GM10248 (cell line): Measurements from ENCODE around the gene RNF39.

ENCODE experiments used
- CTCF ChIA-PET: fragments of 300-600 bp; sonication (Branson Sonifier 250); formaldehyde crosslinking; extraction: SDS; loops from one replicate; lab custom pipeline; 2021; ENCODE audit warnings: antibody characterized with exemption; lab: Yijun Ruan, JAX
- POLR2A ChIA-PET: fragments of 350-650 bp; sonication (Branson Sonifier 250); formaldehyde crosslinking; extraction: SDS; loops from one replicate; lab custom pipeline; 2020; ENCODE audit warnings: antibody characterized with exemption; lab: Yijun Ruan, JAX
- DNase-seq: peaks from one replicate; pipeline ENCODE4 v3.0.0; 2012; ENCODE audit errors: extremely low spot score
- CTCF ChIP-seq: IDR thresholded peaks from 2 replicates; pipeline ENCODE4 v1.5.1; 2012; ENCODE audit warnings: mild to moderate bottlenecking, low read depth; ENCODE audit errors: extremely low read depth, missing control alignments, control extremely low read depth

RNF39 gene

GRCh38 chr6:30061858-30062458, 13.6 kb downstream of the RNF39 start:
- no peak for TF ChIP-seq CTCF
- no peak for DNase-seq
- CTCF ChIA-PET, result interaction anchor here (0.8 to 3.3 kb wide), 4 partner anchors 8 to 69 kb away, joined by 3 to 11 read pairs (median 3); no protein-coding TSS in a partner anchor
- POLR2A ChIA-PET, result no interaction called here

GRCh38 chr6:30061092-30061857, 14.3 kb downstream of the RNF39 start, which contains the start of gene POLR1H:
TSS of gene POLR1H (plus strand) at chr6:30061265. CDS start at chr6:30061525, 260 bp downstream.
- POLR2A ChIA-PET, result interaction anchor here (0.8 kb wide), 1 partner anchor 9 kb away, joined by 3 read pairs; no protein-coding TSS in a partner anchor
- CTCF ChIA-PET, result interaction anchor here (0.7 to 3.3 kb wide), 7 partner anchors 9 to 334 kb away, joined by 3 to 11 read pairs (median 3); no protein-coding TSS in a partner anchor
- TF ChIP-seq CTCF, result no peak
- DNase-seq, result peak; percentile 92

- TF ChIP-seq CTCF, result no peak
- ChIA-PET CTCF (interaction anchor here (0.7 to 3.3 kb wide), 8 partner anchors 16 to 411 kb away, joined by 3 to 11 read pairs (median 3); no protein-coding TSS in a partner anchor), POLR2A (interaction anchor here (0.8 kb wide), 1 partner anchor 10 kb away, joined by 3 read pairs; no protein-coding TSS in a partner anchor)
- no peak for DNase-seq
These were observed 14.9 kb downstream of the RNF39 start for GRCh38 chr6:30060606-30061091.

GRCh38 chr6:30055513-30055912, 20.1 kb downstream of the RNF39 start:
- DNase-seq, result no peak
- POLR2A ChIA-PET, result no interaction called here
- TF ChIP-seq CTCF, result no peak
- CTCF ChIA-PET, result no interaction called here

- no peak for TF ChIP-seq CTCF
- POLR2A ChIA-PET, result no interaction called here
These were observed 21.9 kb downstream of the RNF39 start for GRCh38 chr6:30053682-30054081.

GRCh38 chr6:30047220-30047619, 28.3 kb downstream of the RNF39 start:
- ChIA-PET CTCF (interaction anchor here (3.0 kb wide), 1 partner anchor 10 kb away, joined by 14 read pairs; no protein-coding TSS in a partner anchor), POLR2A (no interaction called here)
- no peak for TF ChIP-seq CTCF
- DNase-seq, result no peak

More at GRCh38 chr6:30053682-30054081, 21.9 kb downstream of the RNF39 start:
- CTCF ChIA-PET, result interaction anchor here (1.2 kb wide), 1 partner anchor 78 kb away, joined by 3 read pairs; no protein-coding TSS in a partner anchor
- DNase-seq, result no peak
